Activated T-cell treated with anti-CD3 and anti-CD28 coated beads, Interleukin-2, amount 50 U/mL, for 72 hours (primary cell): ENCODE results near the gene GALNT14. TPM values are rescaled to one million over a fixed set of nuclear protein-coding genes. Genes with fewer than 3 reads are reported as not detected.

Experiments
- ATAC-seq, 2 donors: fragments of 150-1000 bp; cut with Tn5 transposase; replicated peaks in 1 of 2; 2 replicates each; pipeline ENCODE4 v1.10.0; 2021; ENCODE audit warnings: moderate library complexity in 2 of 2, mild to moderate bottlenecking in 1 of 2
- DNase-seq, 2 donors: peaks; one replicate each; pipeline ENCODE4 v3.0.0; 2021 to 2022; ENCODE audit warnings: mixed read lengths in 1 of 2
- H3K27ac Mint-ChIP-seq: one replicate; pipeline ENCODE4 v1.8.0; 2022; ENCODE audit warnings: mild to moderate bottlenecking, moderate library complexity, mixed read lengths
- H3K27me3 Mint-ChIP-seq: one replicate; pipeline ENCODE4 v1.8.0; 2022; ENCODE audit warnings: low read depth, mixed read lengths
- H3K36me3 Mint-ChIP-seq, 2 donors: one replicate each; pipeline ENCODE4 v1.8.0; 2022; ENCODE audit warnings: mixed read lengths in 2 of 2, mild to moderate bottlenecking in 1 of 2; ENCODE audit not compliant: insufficient read depth in 2 of 2
- H3K4me1 Mint-ChIP-seq: one replicate; pipeline ENCODE4 v1.8.0; 2022; ENCODE audit warnings: low read depth, mixed read lengths
- H3K4me3 Mint-ChIP-seq, 2 donors: one replicate each; pipeline ENCODE4 v1.8.0; 2022; ENCODE audit warnings: mild to moderate bottlenecking in 2 of 2, mixed read lengths in 2 of 2, moderate library complexity in 2 of 2
- H3K9me3 Mint-ChIP-seq, 2 donors: one replicate each; pipeline ENCODE4 v1.8.0; 2022; ENCODE audit warnings: mixed read lengths in 2 of 2
- total RNA-seq, 2 donors: library from RNA; stranded (reverse); gene quantifications; one replicate each; pipeline ENCODE4 v1.2.3, GENCODE V29; 2022

Gene GALNT14
- total RNA-seq, 2 donors from 2014 or later: 0.67 to 0.81 TPM

GRCh38 chr2:31127931-31128330, 10.3 kb downstream of the GALNT14 start:
- Mint-ChIP-seq H3K27me3 (peaks cover 9% of the 10 kb centered on the region), H3K27ac (no peak overlapping the region), H3K4me3 (no peak overlapping the region), H3K4me1 (no peaks in the 10 kb centered on the region), H3K36me3 (no peaks in the 10 kb centered on the region), H3K9me3 (no peaks in the 10 kb centered on the region)
- ATAC-seq: no peak
- no peak for DNase-seq

GRCh38 chr2:31125918-31126695, 12.1 kb downstream of the GALNT14 start:
- no peak for DNase-seq
- no peaks in the 10 kb centered on the region for H3K36me3 Mint-ChIP-seq
- ATAC-seq: no peak
- no peaks in the 10 kb centered on the region for H3K9me3 Mint-ChIP-seq
- no peak overlapping the region for H3K27ac Mint-ChIP-seq
- H3K4me3 Mint-ChIP-seq: no peak overlapping the region
- no peaks in the 10 kb centered on the region for H3K4me1 Mint-ChIP-seq
- H3K27me3 Mint-ChIP-seq: peaks cover 7% of the 10 kb centered on the region

- DNase-seq (no peak), ATAC-seq (no peak)
- no peaks in the 10 kb centered on the region for H3K4me1 Mint-ChIP-seq
- peaks cover 7% of the 10 kb centered on the region for H3K27me3 Mint-ChIP-seq
- no peaks in the 10 kb centered on the region for H3K9me3 Mint-ChIP-seq
- H3K4me3 Mint-ChIP-seq: no peak overlapping the region
- H3K27ac Mint-ChIP-seq: no peak overlapping the region
- no peaks in the 10 kb centered on the region for H3K36me3 Mint-ChIP-seq
Measured at GRCh38 chr2:31124904-31125303, 13.3 kb downstream of the GALNT14 start.

GRCh38 chr2:31122133-31122532, 16.1 kb downstream of the GALNT14 start:
- Mint-ChIP-seq H3K27me3 (peaks cover 7% of the 10 kb centered on the region), H3K27ac (no peak overlapping the region), H3K4me3 (no peak overlapping the region), H3K36me3 (no peaks in the 10 kb centered on the region), H3K4me1 (no peaks in the 10 kb centered on the region), H3K9me3 (no peaks in the 10 kb centered on the region)
- no peak for DNase-seq
- no peak for ATAC-seq

GRCh38 chr2:31113765-31114164, 24.5 kb downstream of the GALNT14 start:
- H3K27ac Mint-ChIP-seq: no peak overlapping the region
- H3K9me3 Mint-ChIP-seq: no peaks in the 10 kb centered on the region
- ATAC-seq (no peak), DNase-seq (no peak)
- no peak overlapping the region for H3K4me3 Mint-ChIP-seq
- no peaks in the 10 kb centered on the region for H3K27me3 Mint-ChIP-seq
- H3K4me1 Mint-ChIP-seq: no peaks in the 10 kb centered on the region
- no peaks in the 10 kb centered on the region for H3K36me3 Mint-ChIP-seq

- H3K36me3 Mint-ChIP-seq: no peaks in the 10 kb centered on the region
- no peak overlapping the region for H3K27ac Mint-ChIP-seq
- DNase-seq (no peak), ATAC-seq (no peak)
- no peak overlapping the region for H3K4me3 Mint-ChIP-seq
- no peaks in the 10 kb centered on the region for H3K4me1 Mint-ChIP-seq
- peaks cover 3% of the 10 kb centered on the region for H3K27me3 Mint-ChIP-seq
- no peaks in the 10 kb centered on the region for H3K9me3 Mint-ChIP-seq
Measured at GRCh38 chr2:31112544-31112943, 25.7 kb downstream of the GALNT14 start.

- Mint-ChIP-seq H3K27ac (no peak overlapping the region), H3K4me1 (no peaks in the 10 kb centered on the region), H3K27me3 (peaks cover 14% of the 10 kb centered on the region), H3K36me3 (no peaks in the 10 kb centered on the region), H3K9me3 (peaks cover 0 to 3% of the 10 kb centered on the region in 2 donors), H3K4me3 (no peak overlapping the region)
- DNase-seq (no peak), ATAC-seq (no peak)
Measured at GRCh38 chr2:31110998-31111397, 27.2 kb downstream of the GALNT14 start.

GRCh38 chr2:31110431-31110830, 27.8 kb downstream of the GALNT14 start:
- no peak overlapping the region for H3K4me3 Mint-ChIP-seq
- peaks cover 17% of the 10 kb centered on the region for H3K27me3 Mint-ChIP-seq
- ATAC-seq: no peak
- no peaks in the 10 kb centered on the region for H3K36me3 Mint-ChIP-seq
- no peaks in the 10 kb centered on the region for H3K4me1 Mint-ChIP-seq
- no peak overlapping the region for H3K27ac Mint-ChIP-seq
- DNase-seq: no peak
- H3K9me3 Mint-ChIP-seq: peaks cover 0 to 3% of the 10 kb centered on the region in 2 donors

GRCh38 chr2:31109633-31110192, 28.5 kb downstream of the GALNT14 start:
- no peak overlapping the region for H3K27ac Mint-ChIP-seq
- no peak for ATAC-seq
- no peaks in the 10 kb centered on the region for H3K4me1 Mint-ChIP-seq

GRCh38 chr2:31108561-31109286, 29.5 kb downstream of the GALNT14 start:
- peaks cover 0 to 3% of the 10 kb centered on the region in 2 donors for H3K9me3 Mint-ChIP-seq

More at GRCh38 chr2:31109633-31110192, 28.5 kb downstream of the GALNT14 start:
- H3K36me3 Mint-ChIP-seq: no peaks in the 10 kb centered on the region
- H3K9me3 Mint-ChIP-seq: peaks cover 0 to 3% of the 10 kb centered on the region in 2 donors
- peaks cover 24% of the 10 kb centered on the region for H3K27me3 Mint-ChIP-seq
- DNase-seq: no peak
- no peak overlapping the region for H3K4me3 Mint-ChIP-seq

GRCh38 chr2:31107591-31108300, 30.5 kb downstream of the GALNT14 start:
- Mint-ChIP-seq H3K27me3 (peaks cover 24% of the 10 kb centered on the region), H3K4me1 (no peaks in the 10 kb centered on the region), H3K27ac (no peak overlapping the region), H3K4me3 (no peak overlapping the region), H3K9me3 (peaks cover 0 to 3% of the 10 kb centered on the region in 2 donors), H3K36me3 (no peaks in the 10 kb centered on the region)
- no peak for DNase-seq
- ATAC-seq: no peak

More at GRCh38 chr2:31108561-31109286, 29.5 kb downstream of the GALNT14 start:
- ATAC-seq: no peak
- Mint-ChIP-seq H3K4me3 (no peak overlapping the region), H3K27me3 (peaks cover 24% of the 10 kb centered on the region), H3K27ac (no peak overlapping the region), H3K36me3 (no peaks in the 10 kb centered on the region), H3K4me1 (no peaks in the 10 kb centered on the region)
- no peak for DNase-seq

- H3K4me1 Mint-ChIP-seq: no peaks in the 10 kb centered on the region
- peaks cover 16% of the 10 kb centered on the region for H3K27me3 Mint-ChIP-seq
- H3K9me3 Mint-ChIP-seq: no peaks in the 10 kb centered on the region
- H3K4me3 Mint-ChIP-seq: no peak overlapping the region
- H3K27ac Mint-ChIP-seq: no peak overlapping the region
- ATAC-seq (no peak), DNase-seq (no peak)
- no peaks in the 10 kb centered on the region for H3K36me3 Mint-ChIP-seq
Measured at GRCh38 chr2:31101701-31102100, 36.5 kb downstream of the GALNT14 start.
